Measurements from ENCODE around the gene IRX6.

The IRX6 gene

GRCh38 chr16:55331648-55332185 is 7.7 kb downstream of the IRX6 start:
- peak; percentile 13 for DNase-seq (ENCODE audit: low spot score)
- in situ Hi-C loops (cut with MboI; ENCODE audit: low sequenced_read_pairs, unreplicated experiment), result no loop called here
- TF ChIP-seq CTCF (IDR thresholded peaks at IDR 0.05; ENCODE audit: borderline replicate concordance, control extremely low read depth, extremely low read depth, insufficient read depth, missing control alignments), result no peak

GRCh38 chr16:55333684-55334083 is 9.7 kb downstream of the IRX6 start:
- TF ChIP-seq CTCF (IDR thresholded peaks at IDR 0.05; ENCODE audit: borderline replicate concordance, control extremely low read depth, extremely low read depth, insufficient read depth, missing control alignments), result no peak
- no peak for DNase-seq (ENCODE audit: low spot score)
- in situ Hi-C loops (cut with MboI; ENCODE audit: low sequenced_read_pairs, unreplicated experiment), result no loop called here

GRCh38 chr16:55338646-55339045 is 14.6 kb downstream of the IRX6 start:
- no peak for DNase-seq (ENCODE audit: low spot score)
- in situ Hi-C loops (cut with MboI; ENCODE audit: low sequenced_read_pairs, unreplicated experiment), result no loop called here
- no peak for TF ChIP-seq CTCF (IDR thresholded peaks at IDR 0.05; ENCODE audit: borderline replicate concordance, control extremely low read depth, extremely low read depth, insufficient read depth, missing control alignments)

- DNase-seq (ENCODE audit: low spot score), result no peak
- in situ Hi-C loops (cut with MboI; ENCODE audit: low sequenced_read_pairs, unreplicated experiment), result no loop called here
- no peak for TF ChIP-seq CTCF (IDR thresholded peaks at IDR 0.05; ENCODE audit: borderline replicate concordance, control extremely low read depth, extremely low read depth, insufficient read depth, missing control alignments)
Observed at GRCh38 chr16:55340445-55340844, 16.4 kb downstream of the IRX6 start.

- in situ Hi-C loops (cut with MboI; ENCODE audit: low sequenced_read_pairs, unreplicated experiment), result no loop called here
- TF ChIP-seq CTCF (IDR thresholded peaks at IDR 0.05; ENCODE audit: borderline replicate concordance, control extremely low read depth, extremely low read depth, insufficient read depth, missing control alignments), result no peak
- no peak for DNase-seq (ENCODE audit: low spot score)
Observed at GRCh38 chr16:55341681-55342080, 17.7 kb downstream of the IRX6 start.

- in situ Hi-C loops (cut with MboI; ENCODE audit: low sequenced_read_pairs, unreplicated experiment), result no loop called here
- TF ChIP-seq CTCF (IDR thresholded peaks at IDR 0.05; ENCODE audit: borderline replicate concordance, control extremely low read depth, extremely low read depth, insufficient read depth, missing control alignments), result no peak
- DNase-seq (ENCODE audit: low spot score), result no peak
Observed at GRCh38 chr16:55346475-55346874, 22.5 kb downstream of the IRX6 start.

- TF ChIP-seq CTCF (IDR thresholded peaks at IDR 0.05; ENCODE audit: borderline replicate concordance, control extremely low read depth, extremely low read depth, insufficient read depth, missing control alignments), result no peak
- in situ Hi-C loops (cut with MboI; ENCODE audit: low sequenced_read_pairs, unreplicated experiment), result no loop called here
- no peak for DNase-seq (ENCODE audit: low spot score)
Observed at GRCh38 chr16:55349867-55350266, 25.9 kb downstream of the IRX6 start.

Data from GM13976 (cell line).